ENCODE measurements around the gene SUFU. TPM values are rescaled to one million over a fixed set of nuclear protein-coding genes. Genes with fewer than 3 reads are reported as not detected.

SUFU gene
- total RNA-seq, 1 experiment from 2014 or later, result 13.1 TPM

GRCh38 chr10:102679596-102679995 lies 175.8 kb downstream of the SUFU start (continued):
- TF ChIP-seq OVOL2 (CRISPR knock-in tag; IDR thresholded peaks at IDR 0.05; ENCODE audit: borderline replicate concordance), result no peak
- TF ChIP-seq CDX4 (CRISPR knock-in tag; IDR thresholded peaks at IDR 0.05; ENCODE audit: borderline replicate concordance), result no peak

GRCh38 chr10:102681696-102682095 lies 177.9 kb downstream of the SUFU start:
- H3K27me3 Mint-ChIP-seq (ENCODE audit: low read depth), result no peaks in the 10 kb centered on the region
- DNase-seq (ENCODE audit: low spot score) (no peak), ATAC-seq (no peak)
- TF ChIP-seq TEAD1 (CRISPR knock-in tag; IDR thresholded peaks at IDR 0.05), result no peak
- ChIA-PET POLR2A (no interaction called here), CTCF (no interaction called here)
- peaks cover 31% of the 10 kb centered on the region for H3K36me3 Mint-ChIP-seq
- H3K4me1 Mint-ChIP-seq, result peaks cover 33% of the 10 kb centered on the region
- no peak overlapping the region for H3K27ac Mint-ChIP-seq
- H3K4me3 Mint-ChIP-seq, result no peak overlapping the region
- no peaks in the 10 kb centered on the region for H3K9me3 Mint-ChIP-seq

GRCh38 chr10:102682416-102682815 lies 178.6 kb downstream of the SUFU start:
- TF ChIP-seq PRDM15 (CRISPR knock-in tag; IDR thresholded peaks at IDR 0.05) (peak; percentile 37), TEAD1 (CRISPR knock-in tag; IDR thresholded peaks at IDR 0.05) (no peak), ERG (CRISPR knock-in tag; IDR thresholded peaks at IDR 0.05) (no peak)
- DNase-seq (ENCODE audit: low spot score) (no peak), ATAC-seq (no peak)
- Mint-ChIP-seq H3K9me3 (no peaks in the 10 kb centered on the region), H3K4me3 (no peak overlapping the region), H3K36me3 (peaks cover 31% of the 10 kb centered on the region), H3K27ac (no peak overlapping the region), H3K27me3 (ENCODE audit: low read depth) (no peaks in the 10 kb centered on the region), H3K4me1 (peaks cover 26% of the 10 kb centered on the region)
- CTCF ChIA-PET, result interaction anchor here (0.6 to 1.5 kb wide), 3 partner anchors 35 to 242 kb away, joined by 3 to 4 read pairs (median 3); no protein-coding TSS in a partner anchor
- POLR2A ChIA-PET, result interaction anchor here (1.3 kb wide), 1 partner anchor 38 kb away, joined by 3 read pairs; the partner anchor contains the start of gene TRIM8

GRCh38 chr10:102682981-102683380 lies 179.2 kb downstream of the SUFU start:
- Mint-ChIP-seq H3K27me3 (ENCODE audit: low read depth) (no peaks in the 10 kb centered on the region), H3K27ac (no peak overlapping the region), H3K9me3 (no peaks in the 10 kb centered on the region), H3K4me1 (peaks cover 20% of the 10 kb centered on the region), H3K4me3 (no peak overlapping the region), H3K36me3 (peaks cover 31% of the 10 kb centered on the region)
- DNase-seq (ENCODE audit: low spot score) (no peak), ATAC-seq (no peak)
- ChIA-PET CTCF (interaction anchor here (0.6 to 1.5 kb wide), 3 partner anchors 14 to 68 kb away, joined by 3 to 4 read pairs (median 3); no protein-coding TSS in a partner anchor), POLR2A (interaction anchor here (1.3 kb wide), 1 partner anchor 38 kb away, joined by 3 read pairs; the partner anchor contains the start of gene TRIM8)
- TF ChIP-seq ZNF512 (CRISPR knock-in tag; IDR thresholded peaks at IDR 0.05; ENCODE audit: borderline replicate concordance), result no peak
- no peak for TF ChIP-seq RELA (CRISPR knock-in tag; IDR thresholded peaks at IDR 0.05; ENCODE audit: borderline replicate concordance)
- no peak for TF ChIP-seq E2F4 (CRISPR knock-in tag; IDR thresholded peaks at IDR 0.05; ENCODE audit: borderline replicate concordance, low read depth)
- TF ChIP-seq ZNF416 (CRISPR knock-in tag; IDR thresholded peaks at IDR 0.05), result no peak
- TF ChIP-seq NR1H2 (CRISPR knock-in tag; IDR thresholded peaks at IDR 0.05), result no peak
- TF ChIP-seq MXD4 (CRISPR knock-in tag; IDR thresholded peaks at IDR 0.05; ENCODE audit: borderline replicate concordance), result no peak
- no peak for TF ChIP-seq ARID4B (CRISPR knock-in tag; IDR thresholded peaks at IDR 0.05; ENCODE audit: borderline replicate concordance)
